Trophoblast cell (in vitro differentiated cells and primary cell): ENCODE measurements around the gene DNAJA2.

ENCODE experiments used
- DNase-seq, 2 donors: peaks; one replicate each; pipeline ENCODE4 v3.0.0-alpha.2; 2016
- H2AFZ ChIP-seq: 2 replicates; pipeline ENCODE4 v1.6.1; 2013; ENCODE audit warnings: low read length, moderate library complexity, mild to moderate bottlenecking; ENCODE audit not compliant: insufficient read depth, poor library complexity
- H2AK5ac ChIP-seq: 2 replicates; pipeline ENCODE4 v1.6.1; 2013; ENCODE audit warnings: mild to moderate bottlenecking, low read length
- H2BK120ac ChIP-seq: 2 replicates; pipeline ENCODE4 v1.6.1; 2013; ENCODE audit warnings: low read length, mild to moderate bottlenecking, moderate library complexity; ENCODE audit not compliant: insufficient read depth, poor library complexity
- H2BK12ac ChIP-seq: 2 replicates; pipeline ENCODE4 v1.6.1; 2013; ENCODE audit warnings: mild to moderate bottlenecking, low read length, moderate library complexity
- H2BK5ac ChIP-seq: 2 replicates; pipeline ENCODE4 v1.6.1; 2013; ENCODE audit warnings: low read length, low read depth, moderate library complexity, mild to moderate bottlenecking; ENCODE audit not compliant: poor library complexity
- H3K14ac ChIP-seq: 2 replicates; pipeline ENCODE4 v1.6.1; 2013; ENCODE audit warnings: mild to moderate bottlenecking, low read length
- H3K18ac ChIP-seq: 2 replicates; pipeline ENCODE4 v1.6.1; 2013; ENCODE audit warnings: mild to moderate bottlenecking, low read length
- H3K23ac ChIP-seq: 2 replicates; pipeline ENCODE4 v1.6.1; 2013; ENCODE audit warnings: low read length
- H3K27ac ChIP-seq: 2 replicates; pipeline ENCODE4 v1.5.1; 2013; ENCODE audit warnings: low read depth, mild to moderate bottlenecking, inconsistent platforms, low read length, moderate library complexity
- H3K27me3 ChIP-seq: 2 replicates; pipeline ENCODE4 v1.6.1; 2013; ENCODE audit warnings: inconsistent platforms, mild to moderate bottlenecking, low read length, moderate library complexity; ENCODE audit not compliant: insufficient read depth
- H3K36me3 ChIP-seq, 2 experiments: 1 replicate in 1 of 2; 2 replicates in 1 of 2; pipeline ENCODE4 v1.6.1; 2013; ENCODE audit warnings: low read length in 2 of 2, mild to moderate bottlenecking in 2 of 2, moderate library complexity in 1 of 2; ENCODE audit not compliant: insufficient read depth in 2 of 2, control insufficient read depth in 1 of 2
- H3K4ac ChIP-seq: 2 replicates; pipeline ENCODE4 v1.6.1; 2013; ENCODE audit warnings: low read depth, mild to moderate bottlenecking, low read length, moderate library complexity
- H3K4me1 ChIP-seq, 2 experiments: 1 replicate in 1 of 2; 2 replicates in 1 of 2; pipeline ENCODE4 v1.6.1; 2013; ENCODE audit warnings: low read length in 2 of 2, mild to moderate bottlenecking in 2 of 2, moderate library complexity in 1 of 2; ENCODE audit not compliant: insufficient read depth in 2 of 2, control insufficient read depth in 1 of 2
- H3K4me2 ChIP-seq: 2 replicates; pipeline ENCODE4 v1.6.1; 2013; ENCODE audit warnings: inconsistent platforms, mild to moderate bottlenecking, low read length, moderate library complexity
- H3K4me3 ChIP-seq: 2 replicates; pipeline ENCODE4 v1.5.1; 2013; ENCODE audit warnings: mild to moderate bottlenecking, low read depth, low read length, inconsistent platforms
- H3K79me1 ChIP-seq: one replicate; pipeline ENCODE4 v1.6.1; 2013; ENCODE audit warnings: low read length
- H3K79me2 ChIP-seq: 2 replicates; pipeline ENCODE4 v1.6.1; 2013; ENCODE audit warnings: low read length, mild to moderate bottlenecking; ENCODE audit not compliant: control insufficient read depth, insufficient read depth, poor library complexity
- H3K9ac ChIP-seq: 2 replicates; pipeline ENCODE4 v1.6.1; 2013; ENCODE audit warnings: mild to moderate bottlenecking, low read length
- H3K9me3 ChIP-seq: 2 replicates; pipeline ENCODE4 v1.6.1; 2013; ENCODE audit warnings: low read depth, mild to moderate bottlenecking, control low read depth, inconsistent platforms, low read length; ENCODE audit not compliant: insufficient read depth
- H4K12ac ChIP-seq: 2 replicates; pipeline ENCODE4 v1.6.1; 2013; ENCODE audit warnings: low read depth, mild to moderate bottlenecking, low read length, moderate library complexity
- H4K8ac ChIP-seq: 2 replicates; pipeline ENCODE4 v1.6.1; 2013; ENCODE audit warnings: low read depth, mild to moderate bottlenecking, low read length, moderate library complexity
- H4K91ac ChIP-seq: one replicate; pipeline ENCODE4 v1.6.1; 2013; ENCODE audit warnings: low read depth, mild to moderate bottlenecking, low read length, moderate library complexity
- WGBS: extraction: QIAGEN DNeasy Blood & Tissue Kit; methylation state at CpG from one replicate; pipeline ENCODE4 v1.1.7; 2013; ENCODE audit warnings: missing lambda C conversion rate; ENCODE audit not compliant: insufficient read length, insufficient coverage; ENCODE audit errors: extremely low coverage; 5-methylcytosine and 5-hydroxymethylcytosine counted together

Gene DNAJA2

DNA sequence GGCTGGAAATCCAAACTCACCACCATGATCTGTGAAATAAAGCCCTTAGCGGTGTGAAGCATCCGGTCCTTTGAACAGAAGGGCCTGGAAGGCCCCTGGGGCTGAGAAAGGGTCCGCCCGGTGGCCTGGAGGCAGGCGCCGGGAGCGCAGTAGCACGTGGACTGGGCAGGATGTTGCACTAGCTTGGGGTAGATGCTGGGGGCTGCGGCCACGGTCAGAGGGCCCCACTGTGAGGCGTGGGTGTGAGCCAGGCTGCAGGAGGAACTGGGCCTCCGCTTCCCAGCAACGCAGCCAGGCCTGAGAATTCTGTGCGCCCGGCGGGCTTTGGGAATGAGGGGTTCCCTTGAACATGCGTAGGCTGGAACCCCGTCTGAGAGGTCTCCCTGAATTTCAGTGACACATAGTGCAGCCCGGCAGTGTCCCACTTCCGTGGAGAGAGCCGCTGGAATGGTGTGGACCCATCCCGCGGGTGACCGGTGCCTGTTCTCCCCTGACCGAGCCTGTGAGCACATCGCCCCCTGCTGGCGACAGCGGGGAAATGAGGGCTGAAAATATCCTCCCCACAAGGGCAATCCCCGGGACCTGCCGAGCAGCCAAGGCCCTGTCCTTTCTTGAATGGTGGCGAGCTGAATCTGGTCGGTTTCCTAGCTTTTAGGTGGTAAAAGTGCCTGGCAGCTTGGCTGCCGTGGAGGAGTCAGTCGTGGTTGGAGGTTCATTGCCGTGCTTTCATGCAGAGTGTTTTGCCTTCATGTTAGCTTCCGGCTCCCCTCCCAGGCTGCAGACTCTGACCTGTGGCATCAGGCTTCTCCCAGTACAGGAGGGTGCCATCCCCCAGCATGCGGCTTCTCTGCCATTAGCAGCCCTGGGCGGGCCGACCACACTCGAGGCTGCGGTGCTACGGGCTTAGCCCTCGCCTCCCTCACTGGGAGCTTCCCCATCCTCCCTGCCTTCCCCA is 43.8 kb downstream of the DNAJA2 start:
- peaks cover 11 to 25% of the 10 kb centered on the region in 2 experiments for H3K4me1 ChIP-seq
- H4K91ac ChIP-seq: peak overlapping the region; percentile 48
- H3K4ac ChIP-seq: no peak overlapping the region
- H3K36me3 ChIP-seq: peaks cover 29 to 35% of the 10 kb centered on the region in 2 experiments
- no peak overlapping the region for H4K12ac ChIP-seq
- no peak overlapping the region for H2AFZ ChIP-seq
- H2BK5ac ChIP-seq: no peak overlapping the region
- H2BK12ac ChIP-seq: peak overlapping the region; percentile 33
- no peak overlapping the region for H3K14ac ChIP-seq
- no peak overlapping the region for H3K23ac ChIP-seq
- H3K9me3 ChIP-seq: no peaks in the 10 kb centered on the region
- H3K79me1 ChIP-seq: peaks cover 12% of the 10 kb centered on the region
- no peak overlapping the region for H3K27ac ChIP-seq
- H4K8ac ChIP-seq: no peak overlapping the region
- H3K18ac ChIP-seq: peak overlapping the region; percentile 35
- H3K4me3 ChIP-seq: no peak overlapping the region
- no peak overlapping the region for H2AK5ac ChIP-seq
- H3K9ac ChIP-seq: no peak overlapping the region
- WGBS: no CpG with 5 or more reads among the region's 43 CpGs
- H2BK120ac ChIP-seq: no peak overlapping the region
- no peak overlapping the region for H3K4me2 ChIP-seq
- no peaks in the 10 kb centered on the region for H3K27me3 ChIP-seq
- DNase-seq: peak; percentile 54 to 79
- H3K79me2 ChIP-seq: no peaks in the 10 kb centered on the region

DNA sequence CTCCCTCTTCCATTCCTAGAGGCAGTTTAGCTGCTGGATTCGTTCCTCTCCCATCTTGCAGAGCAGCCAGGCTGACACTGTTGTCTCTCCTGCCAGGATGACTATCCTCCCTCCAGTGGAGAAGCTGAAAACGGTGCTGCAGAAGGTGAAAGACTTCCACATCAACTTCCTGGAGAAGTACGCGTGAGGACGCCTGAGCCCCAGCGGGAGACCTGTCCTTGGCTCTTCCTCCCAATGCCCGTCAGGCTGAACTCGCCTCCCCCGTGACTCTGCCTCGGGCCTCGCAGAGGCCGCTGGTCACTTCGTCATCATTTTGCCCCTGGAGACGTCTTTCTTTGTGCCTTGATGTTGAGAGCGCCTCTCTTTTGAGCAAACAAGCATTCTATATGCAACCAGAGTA is 44.7 kb downstream of the DNAJA2 start:
- H3K4me3 ChIP-seq: no peak overlapping the region
- H3K4me1 ChIP-seq: peaks cover 17 to 33% of the 10 kb centered on the region in 2 experiments
- peak overlapping the region; percentile 33 for H4K91ac ChIP-seq
- WGBS: no CpG with 5 or more reads among the region's 15 CpGs
- no peak overlapping the region for H3K4me2 ChIP-seq
- peaks cover 16% of the 10 kb centered on the region for H3K79me1 ChIP-seq
- no peaks in the 10 kb centered on the region for H3K27me3 ChIP-seq
- no peaks in the 10 kb centered on the region for H3K9me3 ChIP-seq
- H3K27ac ChIP-seq: peak overlapping the region; percentile 10
- no peaks in the 10 kb centered on the region for H3K79me2 ChIP-seq
- H2BK12ac ChIP-seq: peak overlapping the region; percentile 13
- no peak overlapping the region for H2AFZ ChIP-seq
- H3K18ac ChIP-seq: no peak overlapping the region
- peak overlapping the region; percentile 6 for H4K8ac ChIP-seq
- H4K12ac ChIP-seq: no peak overlapping the region
- H3K36me3 ChIP-seq: peaks cover 38 to 42% of the 10 kb centered on the region in 2 experiments
- no peak overlapping the region for H2AK5ac ChIP-seq
- no peak overlapping the region for H2BK120ac ChIP-seq
- H3K14ac ChIP-seq: no peak overlapping the region
- H2BK5ac ChIP-seq: no peak overlapping the region
- H3K23ac ChIP-seq: no peak overlapping the region
- no peak for DNase-seq
- no peak overlapping the region for H3K4ac ChIP-seq
- no peak overlapping the region for H3K9ac ChIP-seq

DNA sequence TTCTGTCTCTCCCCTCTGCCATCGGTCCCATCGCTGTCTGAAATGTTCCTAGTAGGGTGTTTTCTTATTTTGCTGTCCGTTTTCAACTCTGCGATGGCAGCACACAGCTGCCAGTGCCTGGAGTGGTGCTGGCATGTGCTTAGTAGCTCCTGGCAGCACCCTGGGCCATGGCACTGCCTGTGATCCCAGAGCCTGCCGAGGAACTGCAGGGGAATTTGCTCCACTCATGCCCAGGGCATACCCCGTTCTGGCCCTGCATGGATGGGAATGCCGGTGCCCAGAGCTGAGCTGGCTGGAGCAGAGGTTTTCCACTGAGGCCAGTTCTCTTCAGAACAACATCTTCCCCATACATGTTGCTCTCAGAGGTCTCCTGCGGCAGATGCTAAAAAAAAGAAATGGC is 46.2 kb downstream of the DNAJA2 start:
- Histone ChIP-seq H3K79me1 (peaks cover 21% of the 10 kb centered on the region), H2BK120ac (peak overlapping the region; percentile 55), H3K9ac (no peak overlapping the region), H3K4me3 (no peak overlapping the region), H4K91ac (peak overlapping the region; percentile 68), H2AFZ (no peak overlapping the region), H3K4ac (no peak overlapping the region), H2BK12ac (peak overlapping the region; percentile 63), H4K8ac (peak overlapping the region; percentile 64), H3K14ac (peak overlapping the region; percentile 26), H3K27me3 (no peaks in the 10 kb centered on the region), H2AK5ac (peak overlapping the region; percentile 73), H3K4me1 (peaks cover 24 to 43% of the 10 kb centered on the region in 2 experiments), H3K9me3 (no peaks in the 10 kb centered on the region), H3K18ac (peak overlapping the region; percentile 47), H3K36me3 (peaks cover 52 to 54% of the 10 kb centered on the region in 2 experiments), H2BK5ac (peak overlapping the region; percentile 17), H3K27ac (no peak overlapping the region), H3K4me2 (no peak overlapping the region), H4K12ac (no peak overlapping the region), H3K79me2 (peaks cover 2% of the 10 kb centered on the region), H3K23ac (no peak overlapping the region)
- no CpG with 5 or more reads among the region's 8 CpGs for WGBS
- DNase-seq: no peak

DNA sequence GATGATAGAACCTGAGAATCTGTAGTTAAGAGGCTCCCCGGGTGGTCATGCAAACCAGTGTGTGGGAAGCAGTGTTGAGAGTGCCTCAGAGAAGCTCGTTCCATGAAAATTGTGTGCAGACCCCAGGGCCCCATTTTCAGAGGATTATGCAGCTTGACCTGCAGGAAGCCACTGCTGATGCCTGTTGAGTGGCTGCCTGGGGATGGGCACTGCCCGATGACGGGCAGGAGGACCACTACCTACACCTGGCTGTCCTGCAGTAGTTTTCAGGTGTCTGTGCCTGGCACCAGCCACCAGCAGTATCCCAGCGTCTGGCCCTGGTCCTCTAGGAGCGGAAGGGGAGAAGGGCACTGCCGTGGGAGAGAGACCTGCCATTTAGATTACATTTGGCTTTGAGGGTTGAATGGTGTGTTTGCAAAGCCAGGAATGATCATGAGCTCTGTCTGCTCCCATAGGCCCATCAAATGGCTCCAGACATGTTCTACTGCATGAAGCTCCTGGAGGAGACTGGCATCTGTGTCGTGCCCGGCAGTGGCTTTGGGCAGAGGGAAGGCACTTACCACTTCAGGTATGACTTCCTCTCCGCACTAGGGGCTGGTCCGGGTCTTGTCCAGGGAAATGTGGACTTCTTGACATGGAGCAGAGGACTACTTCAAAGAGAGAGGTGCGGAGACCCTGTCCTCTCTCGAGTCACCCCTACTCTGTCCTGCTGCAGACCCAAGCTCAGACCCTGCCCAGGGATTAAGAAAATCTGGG is 46.8 kb downstream of the DNAJA2 start:
- Histone ChIP-seq H3K9me3 (no peaks in the 10 kb centered on the region), H3K27ac (no peak overlapping the region), H3K4me3 (no peak overlapping the region), H3K4me2 (no peak overlapping the region), H3K36me3 (peaks cover 58 to 59% of the 10 kb centered on the region in 2 experiments), H2AK5ac (peak overlapping the region; percentile 18), H4K12ac (no peak overlapping the region), H2BK5ac (no peak overlapping the region), H4K91ac (peak overlapping the region; percentile 41), H3K79me1 (peaks cover 23% of the 10 kb centered on the region), H4K8ac (no peak overlapping the region), H3K9ac (no peak overlapping the region), H3K18ac (peak overlapping the region; percentile 45), H2BK12ac (peak overlapping the region; percentile 63), H2AFZ (no peak overlapping the region), H3K4me1 (peaks cover 30 to 50% of the 10 kb centered on the region in 2 experiments), H3K79me2 (peaks cover 2% of the 10 kb centered on the region), H3K23ac (no peak overlapping the region), H3K14ac (peak overlapping the region; percentile 25), H3K4ac (no peak overlapping the region), H2BK120ac (peak overlapping the region; percentile 54), H3K27me3 (no peaks in the 10 kb centered on the region)
- no CpG with 5 or more reads among the region's 13 CpGs for WGBS
- no peak for DNase-seq
